ENCODE data around the gene TMC8. TPM values are rescaled to one million over a fixed set of nuclear protein-coding genes. Genes with fewer than 3 reads are reported as not detected.

The TMC8 gene
- total and polyA plus RNA-seq, 8 donors: 1.6 to 19.8 (median 4.3) TPM

GRCh38 chr17:78144736-78145641 lies 14.4 kb downstream of the TMC8 start:
- H3K4me1 ChIP-seq: peaks cover 45 to 93% (median 71%) of the 10 kb centered on the region in 4 donors
- no peak overlapping the region for H3K4me3 ChIP-seq
- H3K9me3 ChIP-seq: no peaks in the 10 kb centered on the region
- TF ChIP-seq EP300 (IDR thresholded peaks at IDR 0.05) (no peak), POLR2AphosphoS5 (IDR thresholded peaks at IDR 0.05) (peak in 1 of 3 donors; percentile 35), CTCF (IDR thresholded peaks at IDR 0.05) (no peak), POLR2A (IDR thresholded peaks at IDR 0.05) (no peak)
- no peaks in the 10 kb centered on the region for H3K36me3 ChIP-seq
- peak overlapping the region; percentile 75 to 87 (median 81) for H3K27ac ChIP-seq
- intact Hi-C loops (cut with DNase I; ENCODE audit: low total_unique reads): no loop called here
- no peaks in the 10 kb centered on the region for H3K27me3 ChIP-seq
- DNase-seq: peak; percentile 76 to 93
- WGBS, 5 donors: 28 to 51% (median 34%) methylated on average over 5 to 18 of the region's 18 CpGs

- no peaks in the 10 kb centered on the region for H3K27me3 ChIP-seq
- no peak overlapping the region for H3K4me3 ChIP-seq
- intact Hi-C loops (cut with DNase I; ENCODE audit: low total_unique reads): no loop called here
- H3K27ac ChIP-seq: peak overlapping the region in 3 of 5 donors; percentile 75 to 87 (median 81)
- 92 to 98% (median 95%) methylated on average over 7 of the region's 7 CpGs for WGBS, 5 donors
- H3K4me1 ChIP-seq: peaks cover 34 to 93% (median 64%) of the 10 kb centered on the region in 4 donors
- no peaks in the 10 kb centered on the region for H3K36me3 ChIP-seq
- TF ChIP-seq POLR2A (IDR thresholded peaks at IDR 0.05): no peak
- no peak for TF ChIP-seq CTCF (IDR thresholded peaks at IDR 0.05)
- TF ChIP-seq POLR2AphosphoS5 (IDR thresholded peaks at IDR 0.05): no peak
- no peak for TF ChIP-seq EP300 (IDR thresholded peaks at IDR 0.05)
- H3K9me3 ChIP-seq: no peaks in the 10 kb centered on the region
- DNase-seq: no peak
Observed at GRCh38 chr17:78146471-78146869, 15.9 kb downstream of the TMC8 start.

- WGBS, 5 donors: 81 to 88% (median 84%) methylated on average over 4 to 6 of the region's 6 CpGs
- peaks cover 31 to 93% (median 64%) of the 10 kb centered on the region in 4 donors for H3K4me1 ChIP-seq
- H3K27ac ChIP-seq: peak overlapping the region in 4 of 5 donors; percentile 52 to 87 (median 78)
- no peak for DNase-seq
- H3K4me3 ChIP-seq: no peak overlapping the region
- no peaks in the 10 kb centered on the region for H3K27me3 ChIP-seq
- intact Hi-C loops (cut with DNase I; ENCODE audit: low total_unique reads): no loop called here
- TF ChIP-seq CTCF (IDR thresholded peaks at IDR 0.05) (no peak), EP300 (IDR thresholded peaks at IDR 0.05) (no peak), POLR2AphosphoS5 (IDR thresholded peaks at IDR 0.05) (no peak)
- no peaks in the 10 kb centered on the region for H3K9me3 ChIP-seq
- no peaks in the 10 kb centered on the region for H3K36me3 ChIP-seq
Observed at GRCh38 chr17:78146881-78147280, 16.3 kb downstream of the TMC8 start.

- peak overlapping the region in 4 of 5 donors; percentile 1 to 87 (median 66) for H3K27ac ChIP-seq
- no peaks in the 10 kb centered on the region for H3K9me3 ChIP-seq
- TF ChIP-seq CTCF (IDR thresholded peaks at IDR 0.05): no peak
- TF ChIP-seq EP300 (IDR thresholded peaks at IDR 0.05): no peak
- TF ChIP-seq POLR2A (IDR thresholded peaks at IDR 0.05): no peak
- TF ChIP-seq POLR2AphosphoS5 (IDR thresholded peaks at IDR 0.05): no peak
- H3K4me1 ChIP-seq: peaks cover 31 to 91% (median 61%) of the 10 kb centered on the region in 4 donors
- peak; percentile 70 to 86 for DNase-seq
- H3K36me3 ChIP-seq: no peaks in the 10 kb centered on the region
- H3K27me3 ChIP-seq: no peaks in the 10 kb centered on the region
- no peak overlapping the region for H3K4me3 ChIP-seq
- WGBS, 5 donors: 44 to 61% (median 48%) methylated on average over 6 to 8 of the region's 8 CpGs
- intact Hi-C loops (cut with DNase I; ENCODE audit: low total_unique reads): no loop called here
Observed at GRCh38 chr17:78147315-78147998, 16.9 kb downstream of the TMC8 start.

Measured in stomach (tissue), 9 donors.